ENCODE results near the gene RAD1. TPM values are rescaled to one million over a fixed set of nuclear protein-coding genes. Genes with fewer than 3 reads are reported as not detected.
"Not testable (repeated sequence)": the region's sequence is repeated elsewhere in the genome, so short reads cannot be mapped to it uniquely, and the experiment has no call there.

The RAD1 gene
- total RNA-seq, 1 donor from 2014 or later: 42.3 TPM

DNA sequence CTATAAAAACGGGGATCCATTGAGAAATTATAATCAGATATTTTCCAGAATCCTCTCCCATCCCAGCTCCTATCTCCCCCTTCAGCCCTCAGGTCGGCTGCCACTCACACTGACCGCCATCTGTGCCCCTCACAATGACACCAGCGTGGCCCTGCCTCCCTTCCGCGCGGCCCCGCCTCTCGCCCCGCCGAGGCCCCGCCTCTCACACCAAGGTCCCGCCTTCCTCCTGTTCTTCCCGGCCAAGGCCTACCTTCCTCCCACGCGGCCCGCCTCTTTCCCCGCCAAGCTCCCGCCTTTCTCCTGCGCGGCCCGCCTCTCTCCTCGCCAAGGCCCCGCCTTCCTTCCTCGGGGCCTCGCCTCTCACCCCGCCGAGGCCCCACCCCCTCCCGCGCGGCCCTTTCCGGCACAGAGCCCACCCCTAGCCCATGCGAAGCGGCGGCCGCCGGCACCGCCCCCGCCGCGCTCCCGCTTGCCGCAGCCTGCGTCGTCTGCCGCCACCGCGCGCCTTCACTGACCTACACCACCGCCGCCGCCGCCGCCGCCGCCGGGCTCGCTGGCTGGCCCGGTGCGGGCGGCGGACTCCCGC lies 13.9 kb upstream of the RAD1 start, which contains the start of gene DNAJC21:
Gene DNAJC21 (plus strand): TSS at position 426 of the 586 bp plus-strand sequence. CDS start 261 bp downstream, outside the sequence.
- Mint-ChIP-seq H3K27me3 (ENCODE audit: low read depth) (no peaks in the 10 kb centered on the region), H3K36me3 (ENCODE audit: low read depth) (peaks cover 48% of the 10 kb centered on the region), H3K27ac (peak within 1 kb of the TSS; percentile 92), H3K9me3 (no peaks in the 10 kb centered on the region), H3K4me3 (ENCODE audit: low read depth) (peak within 1 kb of the TSS; percentile 96), H3K4me1 (ENCODE audit: low read depth) (peaks cover 37% of the 10 kb centered on the region)
- DNase-seq (ENCODE audit: low spot score): peak; percentile 97
- intact Hi-C loops (cut with micrococcal nuclease): loop anchor here (1.0 to 5.0 kb wide), 3 partner anchors 14 to 1948 kb away; partner anchors contain the start of genes BRIX1, NIPBL, RAD1 and SKP2

DNA sequence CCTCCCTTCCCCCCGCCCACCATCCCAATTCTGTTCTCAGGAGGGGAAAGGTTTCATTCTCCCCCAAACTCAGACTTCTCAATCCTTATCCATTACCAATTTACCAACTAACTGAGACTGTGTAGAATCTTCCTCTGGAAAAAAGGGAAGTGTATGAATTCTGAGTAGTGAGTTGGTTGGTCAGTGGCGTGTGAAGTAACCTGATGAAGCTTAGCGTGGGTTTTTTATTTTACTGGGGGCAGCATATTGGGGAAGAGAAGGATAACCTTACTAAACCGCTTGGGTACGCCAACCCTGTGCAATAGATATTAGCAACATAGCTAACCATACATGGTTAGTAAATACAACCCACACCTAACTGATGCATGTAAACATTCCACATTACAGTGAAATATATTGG lies 13.0 kb upstream of the RAD1 start:
- H3K9me3 Mint-ChIP-seq: no peaks in the 10 kb centered on the region
- H3K27me3 Mint-ChIP-seq (ENCODE audit: low read depth): no peaks in the 10 kb centered on the region
- intact Hi-C loops (cut with micrococcal nuclease): loop anchor here (5.0 kb wide), 1 partner anchor 1949 kb away; the partner anchor contains the start of gene NIPBL
- DNase-seq (ENCODE audit: low spot score): no peak
- no peak overlapping the region for H3K27ac Mint-ChIP-seq
- H3K36me3 Mint-ChIP-seq (ENCODE audit: low read depth): peaks cover 50% of the 10 kb centered on the region
- H3K4me1 Mint-ChIP-seq (ENCODE audit: low read depth): peaks cover 40% of the 10 kb centered on the region
- no peak overlapping the region for H3K4me3 Mint-ChIP-seq (ENCODE audit: low read depth)

DNA sequence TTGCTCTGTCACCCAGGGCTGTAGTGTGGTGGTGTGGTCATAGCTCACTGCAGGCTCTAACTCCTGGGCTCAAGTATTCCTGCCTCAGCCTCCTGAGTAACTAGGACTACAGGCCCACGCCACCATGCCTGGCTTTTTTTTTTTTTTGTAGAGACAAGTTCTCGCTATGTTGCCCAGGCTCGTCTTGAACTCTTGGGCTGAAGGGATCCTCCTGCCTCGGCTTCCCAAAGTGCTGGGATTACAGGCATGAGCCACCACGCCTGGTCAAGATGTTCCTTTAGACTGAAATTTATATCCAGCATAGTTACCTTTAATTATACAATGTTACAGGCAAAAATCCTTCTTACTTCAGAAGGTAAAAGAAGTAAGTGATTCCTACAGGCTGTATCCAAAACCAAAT lies 12.5 kb upstream of the RAD1 start:
- H3K9me3 Mint-ChIP-seq: no peaks in the 10 kb centered on the region
- peaks cover 53% of the 10 kb centered on the region for H3K36me3 Mint-ChIP-seq (ENCODE audit: low read depth)
- H3K27me3 Mint-ChIP-seq (ENCODE audit: low read depth): no peaks in the 10 kb centered on the region
- H3K4me3 Mint-ChIP-seq (ENCODE audit: low read depth): no peak overlapping the region
- intact Hi-C loops (cut with micrococcal nuclease): loop anchor here (5.0 kb wide), 1 partner anchor 1950 kb away; the partner anchor contains the start of gene NIPBL
- H3K4me1 Mint-ChIP-seq (ENCODE audit: low read depth): peaks cover 42% of the 10 kb centered on the region
- H3K27ac Mint-ChIP-seq: no peak overlapping the region
- no peak for DNase-seq (ENCODE audit: low spot score)

- intact Hi-C loops (cut with micrococcal nuclease): loop anchor here (5.0 kb wide), 1 partner anchor 1951 kb away; the partner anchor contains the start of gene NIPBL
- DNase-seq (ENCODE audit: low spot score): no peak
- H3K4me1 Mint-ChIP-seq (ENCODE audit: low read depth): peaks cover 39% of the 10 kb centered on the region
- no peaks in the 10 kb centered on the region for H3K9me3 Mint-ChIP-seq
- H3K4me3 Mint-ChIP-seq (ENCODE audit: low read depth): no peak overlapping the region
- H3K36me3 Mint-ChIP-seq (ENCODE audit: low read depth): peaks cover 57% of the 10 kb centered on the region
- no peaks in the 10 kb centered on the region for H3K27me3 Mint-ChIP-seq (ENCODE audit: low read depth)
- no peak overlapping the region for H3K27ac Mint-ChIP-seq
Observed at GRCh38 chr5:34926318-34926888, 11.1 kb upstream of the RAD1 start.

DNA sequence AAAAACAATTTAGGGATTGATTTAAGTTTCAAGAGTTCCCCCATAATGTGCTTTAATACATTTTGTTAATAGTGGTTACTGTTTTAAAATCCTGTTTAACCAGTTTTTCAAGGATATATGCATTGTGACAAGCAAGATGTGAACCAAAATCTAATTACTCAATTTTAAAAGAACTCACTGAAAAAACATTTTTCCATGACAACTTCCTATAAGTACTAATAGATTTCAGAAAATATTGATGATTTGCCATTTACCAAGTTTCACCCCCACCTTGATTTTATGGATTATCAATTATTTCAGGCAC lies 9.1 kb upstream of the RAD1 start:
- peak overlapping the region; percentile 53 for H3K27ac Mint-ChIP-seq

DNA sequence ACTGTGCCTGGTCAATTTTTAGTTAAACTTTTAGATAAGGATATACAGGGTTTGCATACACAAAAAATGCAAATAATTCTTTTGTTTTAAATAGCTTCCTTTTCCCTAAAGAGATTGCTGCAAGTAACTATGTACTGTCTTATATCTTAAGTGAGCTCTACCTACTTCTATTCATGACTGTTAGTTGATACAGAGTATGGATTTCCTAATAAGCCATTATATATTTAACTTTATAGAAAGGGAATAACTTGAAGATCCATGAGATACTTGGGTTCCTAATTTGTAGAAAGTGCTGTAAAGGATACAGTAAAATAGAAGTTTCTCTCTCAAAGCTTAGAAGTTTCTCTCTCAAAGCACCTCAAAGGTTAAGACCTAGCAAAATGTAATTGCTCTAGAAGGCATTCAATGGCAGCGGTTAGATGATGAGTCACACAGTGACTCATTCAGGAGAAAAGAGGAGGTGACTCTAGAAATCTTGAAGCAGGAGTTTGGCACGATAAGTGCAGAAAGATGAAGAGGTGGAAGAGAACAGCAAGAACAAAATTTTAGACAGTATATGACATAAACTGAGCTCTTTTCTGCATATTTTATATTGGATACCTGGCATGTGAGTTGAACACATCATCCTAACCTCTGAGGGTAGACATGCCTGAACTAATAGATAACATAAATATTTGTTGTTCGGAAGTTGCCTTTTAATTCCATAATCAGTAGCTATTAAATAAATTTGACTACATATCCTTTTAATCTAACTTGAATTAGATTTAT lies 8.6 kb upstream of the RAD1 start:
- Mint-ChIP-seq H3K36me3 (ENCODE audit: low read depth) (peaks cover 66% of the 10 kb centered on the region), H3K27ac (peak overlapping the region; percentile 53), H3K27me3 (ENCODE audit: low read depth) (no peaks in the 10 kb centered on the region), H3K4me1 (ENCODE audit: low read depth) (peaks cover 29% of the 10 kb centered on the region), H3K9me3 (no peaks in the 10 kb centered on the region), H3K4me3 (ENCODE audit: low read depth) (peak overlapping the region; percentile 2)
- DNase-seq (ENCODE audit: low spot score): peak; percentile 32
- intact Hi-C loops (cut with micrococcal nuclease): loop anchor here (1.0 kb wide), 1 partner anchor 9 kb away; the partner anchor contains the start of genes BRIX1 and RAD1

More for the DNA sequence above, 9.1 kb upstream of the RAD1 start:
- intact Hi-C loops (cut with micrococcal nuclease): loop anchor here (1.0 kb wide), 1 partner anchor 9 kb away; the partner anchor contains the start of genes BRIX1 and RAD1
- Mint-ChIP-seq H3K27me3 (ENCODE audit: low read depth) (no peaks in the 10 kb centered on the region), H3K9me3 (no peaks in the 10 kb centered on the region), H3K4me1 (ENCODE audit: low read depth) (peaks cover 31% of the 10 kb centered on the region), H3K4me3 (ENCODE audit: low read depth) (no peak overlapping the region), H3K36me3 (ENCODE audit: low read depth) (peaks cover 66% of the 10 kb centered on the region)
- DNase-seq (ENCODE audit: low spot score): no peak

DNA sequence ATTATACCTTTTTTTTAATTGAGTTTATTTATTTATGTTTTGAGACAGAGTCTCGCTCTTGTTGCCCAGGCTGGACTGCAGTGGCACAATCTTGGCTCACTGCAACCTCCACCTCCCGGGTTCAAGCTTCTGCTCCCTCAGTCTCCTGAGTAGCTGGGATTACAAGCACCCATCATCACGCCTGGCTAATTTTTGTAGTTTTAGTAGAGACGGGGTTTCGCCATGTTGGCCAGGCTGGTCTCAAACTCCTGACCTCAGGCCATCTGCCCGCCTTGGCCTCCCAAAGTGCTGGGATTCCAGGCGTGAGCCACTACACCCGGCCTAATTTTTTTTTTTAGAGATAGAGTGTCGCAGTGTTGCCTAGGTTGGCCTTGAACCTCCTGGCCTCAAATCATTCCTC lies 8.0 kb upstream of the RAD1 start:
- peak overlapping the region; percentile 53 for H3K27ac Mint-ChIP-seq
- H3K36me3 Mint-ChIP-seq (ENCODE audit: low read depth): peaks cover 70% of the 10 kb centered on the region
- DNase-seq (ENCODE audit: low spot score); H3K4me3 Mint-ChIP-seq (ENCODE audit: low read depth); H3K9me3 Mint-ChIP-seq; intact Hi-C loops (cut with micrococcal nuclease); H3K27me3 Mint-ChIP-seq (ENCODE audit: low read depth): not testable (repeated sequence)
- H3K4me1 Mint-ChIP-seq (ENCODE audit: low read depth): peaks cover 26% of the 10 kb centered on the region

DNA sequence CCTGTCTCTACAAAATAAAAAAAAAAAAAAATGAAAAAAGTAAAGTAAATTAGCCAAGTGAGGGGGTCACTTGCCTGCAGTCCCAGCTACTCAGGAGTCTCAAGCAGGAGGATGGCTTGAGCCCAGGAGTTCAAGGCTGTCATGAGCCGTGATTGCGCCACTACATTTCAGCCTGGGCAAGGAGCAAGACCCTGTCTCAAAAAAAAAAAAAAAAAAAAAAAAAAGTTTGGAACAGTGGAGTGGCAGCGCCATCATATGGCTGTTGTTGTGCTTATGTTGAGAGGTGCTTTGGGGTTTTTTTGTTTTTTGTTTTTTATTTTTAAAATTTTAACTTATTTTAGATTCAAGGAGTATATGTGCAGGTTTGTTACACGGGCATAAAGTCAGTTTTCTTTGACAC lies 3.8 kb upstream of the RAD1 start:
- Mint-ChIP-seq H3K27ac (no peak overlapping the region), H3K27me3 (ENCODE audit: low read depth) (no peaks in the 10 kb centered on the region), H3K36me3 (ENCODE audit: low read depth) (peaks cover 65% of the 10 kb centered on the region), H3K9me3 (no peaks in the 10 kb centered on the region), H3K4me1 (ENCODE audit: low read depth) (peaks cover 29% of the 10 kb centered on the region), H3K4me3 (ENCODE audit: low read depth) (no peak overlapping the region)
- DNase-seq (ENCODE audit: low spot score): no peak
- intact Hi-C loops (cut with micrococcal nuclease): loop anchor here (10.0 kb wide), 1 partner anchor 1474 kb away; the partner anchor contains the start of gene TARS1

DNA sequence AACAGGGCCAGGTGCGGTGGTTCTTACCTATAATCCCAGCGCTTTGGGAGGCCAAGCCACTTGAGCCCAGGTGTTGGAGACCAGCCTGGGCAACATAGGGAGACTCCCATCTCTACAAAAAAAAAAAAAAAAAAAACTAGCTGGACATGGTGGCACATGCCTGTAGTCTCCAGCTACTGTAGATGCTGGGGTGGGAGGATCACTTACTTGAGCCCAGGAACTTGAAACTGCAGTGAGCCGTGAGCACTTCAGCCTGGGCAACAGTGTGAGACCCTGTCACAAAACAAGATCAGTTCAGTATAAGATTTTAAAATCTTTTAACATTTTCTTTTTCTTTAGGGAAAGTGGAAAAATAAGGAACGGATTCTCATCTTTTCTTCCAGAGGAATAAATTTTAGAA lies 2.7 kb upstream of the RAD1 start:
- H3K4me1 Mint-ChIP-seq (ENCODE audit: low read depth): peaks cover 26% of the 10 kb centered on the region
- H3K4me3 Mint-ChIP-seq (ENCODE audit: low read depth): no peak overlapping the region
- no peak for DNase-seq (ENCODE audit: low spot score)
- intact Hi-C loops (cut with micrococcal nuclease): loop anchor here (10.0 kb wide), 1 partner anchor 1473 kb away; the partner anchor contains the start of gene TARS1
- H3K36me3 Mint-ChIP-seq (ENCODE audit: low read depth): peaks cover 61% of the 10 kb centered on the region
- H3K27ac Mint-ChIP-seq: peak overlapping the region; percentile 82
- H3K27me3 Mint-ChIP-seq (ENCODE audit: low read depth): no peaks in the 10 kb centered on the region
- H3K9me3 Mint-ChIP-seq: no peaks in the 10 kb centered on the region

- Mint-ChIP-seq H3K9me3 (no peaks in the 10 kb centered on the region), H3K27ac (no peak overlapping the region), H3K4me1 (ENCODE audit: low read depth) (peaks cover 22% of the 10 kb centered on the region), H3K27me3 (ENCODE audit: low read depth) (no peaks in the 10 kb centered on the region), H3K4me3 (ENCODE audit: low read depth) (no peak overlapping the region), H3K36me3 (ENCODE audit: low read depth) (peaks cover 61% of the 10 kb centered on the region)
- intact Hi-C loops (cut with micrococcal nuclease): loop anchor here (10.0 kb wide), 1 partner anchor 1472 kb away; the partner anchor contains the start of gene TARS1
- DNase-seq (ENCODE audit: low spot score): no peak
Observed at GRCh38 chr5:34916518-34916917, 1.2 kb upstream of the RAD1 start.

GRCh38 chr5:34915856-34916192 lies 520 bp upstream of the RAD1 start:
- Mint-ChIP-seq H3K4me3 (ENCODE audit: low read depth) (no peak overlapping the region), H3K4me1 (ENCODE audit: low read depth) (peaks cover 20% of the 10 kb centered on the region), H3K27ac (no peak overlapping the region), H3K36me3 (ENCODE audit: low read depth) (peaks cover 59% of the 10 kb centered on the region), H3K27me3 (ENCODE audit: low read depth) (no peaks in the 10 kb centered on the region), H3K9me3 (no peaks in the 10 kb centered on the region)
- intact Hi-C loops (cut with micrococcal nuclease): loop anchor here (1.0 to 10.0 kb wide), 4 partner anchors 8 to 1471 kb away; partner anchors contain the start of genes DNAJC21, TARS1 and TTC23L
- DNase-seq (ENCODE audit: low spot score): no peak

- H3K9me3 Mint-ChIP-seq: no peaks in the 10 kb centered on the region
- no peak overlapping the region for H3K27ac Mint-ChIP-seq
- intact Hi-C loops (cut with micrococcal nuclease): loop anchor here (1.0 to 10.0 kb wide), 4 partner anchors 10 to 1470 kb away; partner anchors contain the start of genes DNAJC21, TARS1 and TTC23L
- DNase-seq (ENCODE audit: low spot score): peak; percentile 17
- H3K4me1 Mint-ChIP-seq (ENCODE audit: low read depth): peaks cover 18% of the 10 kb centered on the region
- peaks cover 57% of the 10 kb centered on the region for H3K36me3 Mint-ChIP-seq (ENCODE audit: low read depth)
- no peaks in the 10 kb centered on the region for H3K27me3 Mint-ChIP-seq (ENCODE audit: low read depth)
- H3K4me3 Mint-ChIP-seq (ENCODE audit: low read depth): no peak overlapping the region
Observed at GRCh38 chr5:34914671-34915138, 599 bp downstream of the RAD1 start.
